GM19467 (cell line): ENCODE data around the gene APOLD1.
"Not testable (repeated sequence)": the region's sequence is repeated elsewhere in the genome, so short reads cannot be mapped to it uniquely, and the experiment has no call there.

Source experiments
- ATAC-seq: cut with Tn5 transposase; IDR thresholded peaks from one replicate; pipeline ENCODE4 v1.9.1; 2021; ENCODE audit warnings: mild to moderate bottlenecking, moderate library complexity; ENCODE audit not compliant: unreplicated experiment

APOLD1 gene

GRCh38 chr12:12786351-12786705 is 869 bp downstream of the APOLD1 start:
- ATAC-seq = no peak

GRCh38 chr12:12786706-12787601 is 1.5 kb downstream of the APOLD1 start:
- peak; percentile 88 for ATAC-seq

DNA sequence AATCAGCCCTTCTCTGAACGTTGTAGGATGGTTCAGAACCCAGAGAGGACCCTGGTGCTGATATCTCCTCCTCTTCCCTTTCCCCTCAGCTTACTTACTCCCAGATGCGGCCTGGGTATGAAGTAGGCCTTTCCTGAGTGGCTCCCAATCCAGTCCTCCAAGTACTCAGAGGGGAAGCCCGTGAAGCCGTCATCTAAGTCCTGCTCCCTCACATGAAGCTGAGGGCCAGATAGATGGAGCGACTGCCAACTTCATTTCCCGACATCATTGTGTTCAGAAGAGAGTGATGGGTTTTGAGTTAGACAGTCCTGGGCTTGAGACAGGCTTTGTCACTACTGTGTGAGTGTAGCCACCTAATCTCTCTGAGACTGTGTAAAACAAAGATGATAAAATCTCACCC is 2.7 kb downstream of the APOLD1 start:
- no peak for ATAC-seq

GRCh38 chr12:12788675-12789368 is 3.4 kb downstream of the APOLD1 start:
- peak; percentile 49 for ATAC-seq

DNA sequence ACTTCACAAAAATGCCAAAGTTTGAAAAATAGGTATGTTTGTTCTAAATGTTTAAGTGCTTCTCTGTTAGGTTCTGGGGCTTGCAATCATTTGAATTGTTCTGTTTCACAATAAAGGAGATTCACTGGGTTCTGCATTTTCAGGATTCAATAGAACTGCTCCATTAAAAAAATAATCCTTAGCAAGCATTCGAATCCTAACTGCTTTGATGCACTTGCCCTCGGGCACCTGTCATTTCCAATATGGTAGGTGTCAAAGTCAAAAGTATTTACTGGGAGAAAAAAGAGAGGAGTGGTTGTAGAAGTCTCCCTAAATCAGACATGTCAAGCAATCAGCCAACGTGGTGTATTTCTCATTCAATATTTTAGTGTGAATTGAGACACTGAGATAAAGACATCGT is 5.5 kb downstream of the APOLD1 start:
- ATAC-seq = no peak

DNA sequence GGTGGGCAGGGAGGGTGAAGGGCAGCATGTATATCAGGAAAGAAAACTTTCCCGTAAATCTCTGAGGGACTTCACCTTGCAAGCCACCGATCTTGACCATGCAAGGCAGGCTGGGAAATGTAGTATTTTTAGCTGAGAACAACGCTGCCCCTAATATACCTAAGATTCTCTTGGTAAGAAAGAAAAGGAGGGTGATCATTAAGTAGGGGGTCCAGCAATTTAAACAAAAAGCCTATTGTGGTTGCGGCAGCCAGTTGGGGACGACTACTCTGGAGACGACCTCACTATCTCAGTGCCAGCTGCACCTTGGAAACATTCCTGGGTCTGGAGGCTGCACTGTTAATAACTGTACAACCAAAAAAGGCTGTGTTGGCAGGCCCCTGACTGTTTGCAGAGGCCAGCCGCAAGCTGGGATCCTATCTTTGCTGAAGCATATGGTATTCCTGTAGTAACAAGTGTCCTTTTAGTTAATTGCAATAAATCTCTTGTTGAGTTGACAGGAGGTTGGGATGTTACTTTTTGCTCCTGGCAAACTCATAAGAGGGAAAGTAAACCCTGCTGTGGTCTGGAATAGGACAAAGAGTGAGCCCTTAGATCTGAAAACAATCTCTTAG is 6.4 kb downstream of the APOLD1 start:
- no peak for ATAC-seq

DNA sequence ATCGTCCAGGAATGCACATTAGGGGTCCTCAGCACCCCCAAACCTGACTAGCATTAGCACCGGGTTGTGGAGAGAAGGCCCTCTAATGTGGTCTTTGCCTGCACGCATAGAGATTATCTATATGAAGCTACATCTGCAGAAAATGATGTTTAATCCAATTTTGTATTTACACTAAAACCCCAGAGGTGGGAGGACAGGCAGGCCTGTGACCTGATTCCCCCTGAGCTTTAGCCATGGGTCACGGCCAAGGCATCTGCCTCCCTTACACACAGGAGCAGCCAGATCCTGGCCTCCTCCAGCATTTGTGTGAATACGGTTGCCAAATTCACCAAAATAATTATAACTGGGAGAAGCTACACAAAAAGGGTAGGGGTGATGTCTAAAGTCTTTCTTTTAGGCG is 7.0 kb downstream of the APOLD1 start:
- ATAC-seq = no peak

- no peak for ATAC-seq
These were observed 9.2 kb downstream of the APOLD1 start for GRCh38 chr12:12794686-12795085.

- no peak for ATAC-seq
These were observed 10.7 kb downstream of the APOLD1 start for GRCh38 chr12:12796171-12796570.

DNA sequence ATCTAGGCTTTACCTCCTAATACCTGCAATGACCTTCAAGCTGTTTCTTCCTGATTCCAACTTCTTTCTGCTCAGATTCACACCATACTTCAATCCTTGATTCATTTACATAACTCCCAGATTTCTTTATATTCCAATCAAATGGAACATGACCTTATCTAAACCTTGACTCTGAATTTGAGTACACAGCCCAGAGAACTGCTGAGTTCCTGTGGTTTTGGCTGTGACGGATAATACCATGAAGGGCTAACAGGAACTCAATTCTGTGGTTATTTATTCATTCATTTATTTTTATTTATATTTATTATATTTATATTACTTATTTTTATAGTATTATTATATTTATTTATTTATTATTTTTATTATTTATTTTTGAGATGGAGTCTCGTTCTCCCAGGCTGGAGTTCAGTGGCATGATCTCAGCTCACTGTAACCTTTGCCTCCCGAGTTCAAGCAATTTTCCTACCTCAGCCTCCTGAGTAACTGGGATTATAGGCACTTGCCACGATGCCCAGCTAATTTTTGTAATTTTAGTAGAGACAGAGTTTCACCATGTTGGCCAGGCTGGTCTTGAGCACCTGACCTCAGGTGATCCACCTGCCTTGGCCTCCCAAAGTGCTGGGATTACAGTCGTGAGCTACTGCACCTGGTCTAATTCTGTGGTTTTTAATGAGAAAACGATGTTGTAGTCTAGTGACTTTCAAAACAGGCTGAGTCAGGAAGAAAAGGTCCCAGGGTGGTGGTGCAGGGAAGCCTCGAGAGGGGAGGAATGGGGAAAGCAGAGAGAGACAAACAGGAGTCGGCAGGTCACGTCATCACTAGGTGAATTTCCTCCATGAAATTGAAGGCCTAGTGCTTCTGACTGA is 11.7 kb downstream of the APOLD1 start:
- no peak for ATAC-seq

DNA sequence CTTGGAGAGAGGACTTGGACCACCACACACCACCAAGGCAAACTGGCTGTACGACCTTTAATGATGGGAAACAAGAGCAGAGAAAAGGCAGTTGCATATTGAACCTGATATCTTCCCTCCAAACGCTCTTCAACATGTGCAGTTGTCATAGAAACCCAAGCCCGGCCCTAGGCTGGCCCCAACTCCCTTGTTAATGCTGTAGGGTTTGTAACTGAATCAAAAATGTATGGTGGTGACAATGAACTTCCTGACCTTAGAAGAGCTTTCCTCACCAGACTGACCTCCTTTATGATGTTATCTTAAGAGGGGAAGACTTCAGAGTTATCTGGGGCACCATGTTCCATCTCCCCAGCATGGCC is 12.3 kb downstream of the APOLD1 start:
- no peak for ATAC-seq

GRCh38 chr12:12798480-12798879 is 13.0 kb downstream of the APOLD1 start:
- no peak for ATAC-seq

- no peak for ATAC-seq
These were observed 13.9 kb downstream of the APOLD1 start for GRCh38 chr12:12799163-12799920.

DNA sequence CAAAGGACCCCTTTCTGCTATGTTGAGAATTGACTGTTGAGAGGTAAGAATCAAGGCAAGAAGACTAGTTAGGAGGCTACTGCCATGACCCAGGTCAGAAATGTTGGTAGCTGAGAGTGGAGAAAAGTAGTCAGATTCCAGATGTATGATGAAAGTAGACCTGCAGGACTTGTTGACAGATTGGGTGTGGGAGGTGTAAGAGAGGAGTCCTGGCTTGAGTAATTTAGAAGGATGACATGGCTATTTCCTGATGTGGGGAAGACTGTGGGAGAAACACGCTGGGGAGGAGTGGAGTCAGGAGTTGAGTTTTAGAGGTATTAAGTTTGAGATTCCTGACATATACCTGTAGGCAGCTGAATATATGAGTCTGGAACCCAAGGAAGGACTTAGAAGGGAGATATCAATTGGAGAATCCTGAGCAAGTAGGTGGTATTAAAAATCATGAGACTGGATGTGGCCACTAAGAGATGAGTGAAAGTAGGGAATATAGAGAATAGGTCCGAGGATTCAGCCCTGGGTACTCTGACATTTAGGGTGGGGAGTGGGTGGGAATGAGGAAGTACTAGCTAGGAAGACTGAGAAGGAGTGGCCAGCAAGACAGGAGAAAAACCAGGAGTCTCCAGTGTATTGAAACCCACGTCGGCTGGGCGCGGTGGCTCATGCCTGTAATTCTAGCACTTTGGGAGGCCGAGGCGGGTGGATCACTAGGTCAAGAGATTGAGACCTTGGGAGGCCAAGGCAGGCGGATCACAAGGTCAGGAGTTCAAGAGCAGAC is 15.1 kb downstream of the APOLD1 start:
- ATAC-seq = no peak

DNA sequence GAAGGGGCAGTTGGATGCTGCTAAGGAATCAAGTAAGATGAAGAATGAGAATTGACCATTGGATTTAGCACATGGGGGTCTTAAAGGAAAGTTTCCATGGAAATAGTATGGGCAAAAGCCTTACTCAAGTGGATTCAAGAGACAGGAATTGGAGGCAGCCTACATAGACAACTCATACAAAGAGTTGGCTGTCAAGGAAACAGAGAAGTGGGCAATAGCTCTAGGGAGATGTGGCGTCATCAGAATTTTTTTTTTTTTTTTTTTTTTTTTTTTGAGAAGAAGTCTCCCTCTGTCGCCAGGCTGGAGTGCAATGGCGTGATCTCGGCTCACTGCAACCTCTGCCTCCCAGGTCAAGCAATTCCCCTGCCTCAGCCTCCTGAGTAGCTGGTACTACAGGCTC is 16.2 kb downstream of the APOLD1 start:
- not testable (repeated sequence) for ATAC-seq

GRCh38 chr12:12803186-12803585 is 17.7 kb downstream of the APOLD1 start:
- ATAC-seq = peak; percentile 79

DNA sequence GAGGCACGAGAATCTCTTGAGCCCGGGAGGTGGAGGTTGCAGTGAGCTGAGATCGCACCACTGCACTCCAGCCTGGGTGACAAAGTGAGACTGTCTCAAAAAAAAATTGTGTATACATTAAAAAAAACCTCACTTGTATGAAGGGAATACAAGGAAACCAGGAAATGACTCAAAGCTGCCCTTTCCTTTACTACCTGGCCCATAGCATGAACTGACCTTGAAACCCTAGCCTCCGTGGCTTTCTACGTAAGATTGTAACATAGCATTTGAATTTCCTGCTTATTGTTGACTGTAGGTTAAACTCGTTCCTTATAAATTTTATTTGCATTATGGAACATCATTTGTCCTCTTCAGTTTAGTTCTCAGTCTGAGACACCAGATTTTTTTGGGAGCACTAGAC is 18.6 kb downstream of the APOLD1 start:
- ATAC-seq = no peak

GRCh38 chr12:12804432-12804886 is 19.0 kb downstream of the APOLD1 start:
- ATAC-seq = no peak

GRCh38 chr12:12806784-12807516 is 21.5 kb downstream of the APOLD1 start:
- ATAC-seq = no peak
